GM12892 (cell line): Measurements from ENCODE around the gene KAZN.

ENCODE experiments used
- DNase-seq: peaks from one replicate; pipeline ENCODE4 v3.0.0; 2011; ENCODE audit not compliant: insufficient read length
- FAIRE-seq: peaks from 2 replicates; lab custom pipeline; 2011; peaks lifted over from hg19 to GRCh38; lab: Jason Lieb, UNC
- POLR2A ChIP-seq: IDR thresholded peaks from 2 replicates; pipeline ENCODE4 v1.6.1; 2011; ENCODE audit warnings: low read depth, low read length, control low read depth
- POLR2AphosphoS5 ChIP-seq: IDR thresholded peaks from 2 replicates; pipeline ENCODE4 v1.6.1; 2011; ENCODE audit warnings: low read depth, low read length, control low read depth
- TAF1 ChIP-seq: IDR thresholded peaks from 2 replicates; pipeline ENCODE4 v1.6.1; 2011; ENCODE audit warnings: low read depth, mild to moderate bottlenecking, control low read depth, low read length, borderline replicate concordance

The KAZN gene

GRCh38 chr1:15141935-15142539 is 543.6 kb downstream of the KAZN start:
- no peak for TF ChIP-seq TAF1
- no peak for TF ChIP-seq POLR2A
- TF ChIP-seq POLR2AphosphoS5 = no peak
- no peak for FAIRE-seq
- DNase-seq = no peak

- FAIRE-seq = no peak
- no peak for TF ChIP-seq POLR2A
- no peak for TF ChIP-seq POLR2AphosphoS5
- no peak for TF ChIP-seq TAF1
- no peak for DNase-seq
These were observed 546.8 kb downstream of the KAZN start for GRCh38 chr1:15145327-15145726.

GRCh38 chr1:15146142-15146680 is 547.7 kb downstream of the KAZN start:
- DNase-seq (no peak), FAIRE-seq (no peak)
- TF ChIP-seq TAF1 (no peak), POLR2A (no peak), POLR2AphosphoS5 (no peak)

GRCh38 chr1:15146971-15147376 is 548.5 kb downstream of the KAZN start:
- FAIRE-seq (no peak), DNase-seq (no peak)
- TF ChIP-seq POLR2A (no peak), TAF1 (no peak), POLR2AphosphoS5 (no peak)

GRCh38 chr1:15148004-15148403 is 549.5 kb downstream of the KAZN start:
- TF ChIP-seq POLR2AphosphoS5 (no peak), TAF1 (no peak), POLR2A (no peak)
- FAIRE-seq = no peak

GRCh38 chr1:15148475-15148874 is 550.0 kb downstream of the KAZN start:
- FAIRE-seq = no peak
- no peak for DNase-seq
- no peak for TF ChIP-seq TAF1
- no peak for TF ChIP-seq POLR2A
- no peak for TF ChIP-seq POLR2AphosphoS5

More at GRCh38 chr1:15148004-15148403, 549.5 kb downstream of the KAZN start:
- no peak for DNase-seq

- DNase-seq = no peak
- TF ChIP-seq POLR2AphosphoS5 = no peak
- no peak for TF ChIP-seq TAF1
- TF ChIP-seq POLR2A = no peak
- FAIRE-seq = no peak
These were observed 550.5 kb downstream of the KAZN start for GRCh38 chr1:15148941-15149340.

- no peak for TF ChIP-seq POLR2AphosphoS5
- no peak for TF ChIP-seq POLR2A
- no peak for TF ChIP-seq TAF1
- FAIRE-seq = no peak
- DNase-seq = no peak
These were observed 551.9 kb downstream of the KAZN start for GRCh38 chr1:15150376-15150775.

- TF ChIP-seq POLR2AphosphoS5 (no peak), TAF1 (no peak), POLR2A (no peak)
- no peak for DNase-seq
- FAIRE-seq = no peak
These were observed 552.9 kb downstream of the KAZN start for GRCh38 chr1:15151377-15151806.

GRCh38 chr1:15151871-15152270 is 553.4 kb downstream of the KAZN start:
- TF ChIP-seq POLR2AphosphoS5 (no peak), POLR2A (no peak), TAF1 (no peak)
- DNase-seq (no peak), FAIRE-seq (no peak)

GRCh38 chr1:15152318-15153183 is 554.1 kb downstream of the KAZN start:
- no peak for FAIRE-seq
- TF ChIP-seq POLR2AphosphoS5 = no peak
- no peak for TF ChIP-seq TAF1
- TF ChIP-seq POLR2A = no peak
- no peak for DNase-seq
